Brain microvascular endothelial cell (primary cell): ENCODE measurements around the gene PTPN3.
"Not testable (repeated sequence)": the region's sequence is repeated elsewhere in the genome, so short reads cannot be mapped to it uniquely, and the experiment has no call there.

ENCODE experiments used
- DNase-seq: peaks from one replicate; pipeline ENCODE4 v3.0.0-alpha.2; 2020
- H3K27ac ChIP-seq: fragments of 250-450 bp; sonication (Bioruptor Pico); 2 replicates; pipeline ENCODE4 v1.5.1; 2020; ENCODE audit warnings: mild to moderate bottlenecking, moderate library complexity
- H3K27me3 ChIP-seq: fragments of 250-450 bp; sonication (Bioruptor Pico); replicated peaks from 2 replicates; pipeline ENCODE4 v1.5.1; 2020; ENCODE audit warnings: mild to moderate bottlenecking
- H3K36me3 ChIP-seq: fragments of 250-450 bp; sonication (Bioruptor Pico); replicated peaks from 2 replicates; pipeline ENCODE4 v1.5.1; 2020; ENCODE audit warnings: mild to moderate bottlenecking
- H3K4me3 ChIP-seq: 2 replicates; pipeline ENCODE4 v1.5.1; 2011; ENCODE audit warnings: low read depth, mild to moderate bottlenecking, control low read depth, low read length, moderate library complexity
- in situ Hi-C: cut with HindIII; loops from 2 replicates; pipeline ENCODE4 v1.10.0; 2017; ENCODE audit warnings: low sequenced_read_pairs, low pct_ligation_motif_present
- TF ChIP-seq, protein P1 (sequence below): IDR thresholded peaks from 2 replicates; pipeline ENCODE4 v1.5.1; 2011; ENCODE audit warnings: low read depth, mild to moderate bottlenecking, moderate library complexity, low read length, control low read depth, inconsistent platforms; ENCODE audit errors: missing control alignments

PTPN3 gene

DNA sequence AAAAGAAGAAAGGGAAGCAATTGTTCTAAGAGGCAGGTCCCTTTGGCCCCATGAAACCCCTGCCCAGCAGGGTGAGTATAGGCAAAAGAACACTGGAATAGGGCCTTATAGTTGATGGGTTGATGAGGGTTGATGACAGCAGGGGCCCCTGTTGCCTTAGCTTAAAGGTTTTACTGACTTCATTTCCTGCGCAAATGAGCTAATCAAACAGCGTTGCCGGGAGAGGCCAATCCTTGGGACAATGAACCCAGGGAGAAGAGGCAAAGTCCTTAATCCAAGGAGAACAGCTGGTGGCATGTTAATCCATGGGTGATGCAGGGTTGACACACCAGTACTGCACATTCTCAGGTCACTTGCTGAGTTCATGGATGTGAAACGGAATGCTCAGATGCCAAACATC, 155.2 kb downstream of the PTPN3 start:
- TF ChIP-seq, protein P1, sequence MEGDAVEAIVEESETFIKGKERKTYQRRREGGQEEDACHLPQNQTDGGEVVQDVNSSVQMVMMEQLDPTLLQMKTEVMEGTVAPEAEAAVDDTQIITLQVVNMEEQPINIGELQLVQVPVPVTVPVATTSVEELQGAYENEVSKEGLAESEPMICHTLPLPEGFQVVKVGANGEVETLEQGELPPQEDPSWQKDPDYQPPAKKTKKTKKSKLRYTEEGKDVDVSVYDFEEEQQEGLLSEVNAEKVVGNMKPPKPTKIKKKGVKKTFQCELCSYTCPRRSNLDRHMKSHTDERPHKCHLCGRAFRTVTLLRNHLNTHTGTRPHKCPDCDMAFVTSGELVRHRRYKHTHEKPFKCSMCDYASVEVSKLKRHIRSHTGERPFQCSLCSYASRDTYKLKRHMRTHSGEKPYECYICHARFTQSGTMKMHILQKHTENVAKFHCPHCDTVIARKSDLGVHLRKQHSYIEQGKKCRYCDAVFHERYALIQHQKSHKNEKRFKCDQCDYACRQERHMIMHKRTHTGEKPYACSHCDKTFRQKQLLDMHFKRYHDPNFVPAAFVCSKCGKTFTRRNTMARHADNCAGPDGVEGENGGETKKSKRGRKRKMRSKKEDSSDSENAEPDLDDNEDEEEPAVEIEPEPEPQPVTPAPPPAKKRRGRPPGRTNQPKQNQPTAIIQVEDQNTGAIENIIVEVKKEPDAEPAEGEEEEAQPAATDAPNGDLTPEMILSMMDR = no peak
- no peaks in the 10 kb centered on the region for H3K27me3 ChIP-seq
- H3K36me3 ChIP-seq = no peaks in the 10 kb centered on the region
- in situ Hi-C loops = no loop called here
- no peak overlapping the region for H3K4me3 ChIP-seq
- no peak overlapping the region for H3K27ac ChIP-seq
- DNase-seq = no peak

DNA sequence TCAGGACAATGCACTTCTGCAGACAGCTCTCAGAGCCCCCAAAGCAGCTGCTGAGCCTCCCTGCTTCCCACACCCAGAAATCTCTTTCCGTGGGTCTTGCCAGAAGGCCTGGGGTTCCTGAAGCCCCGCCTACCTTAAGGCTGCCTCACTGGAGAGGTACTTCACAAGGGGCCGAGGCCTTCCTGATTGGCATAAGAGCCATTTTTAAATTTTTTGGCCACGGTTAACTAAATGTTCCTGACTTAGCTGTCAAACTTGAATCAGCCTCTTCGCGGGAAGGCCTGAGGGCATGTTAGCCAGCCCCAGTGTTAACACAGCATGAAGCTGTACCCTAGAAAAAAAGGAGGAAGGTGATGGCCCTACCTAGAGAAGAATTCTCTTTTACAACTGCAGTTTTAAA, 156.5 kb downstream of the PTPN3 start:
- in situ Hi-C loops = no loop called here
- H3K4me3 ChIP-seq = no peak overlapping the region
- H3K36me3 ChIP-seq = no peaks in the 10 kb centered on the region
- H3K27me3 ChIP-seq = peaks cover 2% of the 10 kb centered on the region
- TF ChIP-seq, protein P1 = no peak
- no peak for DNase-seq
- H3K27ac ChIP-seq = no peak overlapping the region

DNA sequence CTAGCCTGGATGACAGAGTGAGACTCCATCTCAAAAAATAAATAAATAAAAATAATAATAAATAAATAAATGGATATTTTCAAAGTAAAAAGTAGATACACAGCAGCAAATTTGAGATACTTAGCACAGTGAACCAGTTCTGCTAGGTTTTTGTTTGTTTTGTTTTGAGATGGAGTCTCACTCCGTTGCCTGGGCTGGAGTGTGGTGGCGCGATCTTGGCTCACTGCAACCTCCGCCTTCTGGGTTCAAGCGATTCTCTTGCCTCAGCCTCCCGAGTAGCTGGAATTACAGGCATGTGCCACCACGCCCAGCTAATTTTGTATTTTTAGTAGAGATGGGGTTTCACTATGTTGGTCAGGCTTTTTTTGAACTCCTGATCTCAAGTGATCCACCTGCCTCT, 157.1 kb downstream of the PTPN3 start:
- H3K36me3 ChIP-seq, H3K4me3 ChIP-seq, H3K27ac ChIP-seq, H3K27me3 ChIP-seq, in situ Hi-C loops, DNase-seq: not testable (repeated sequence)

DNA sequence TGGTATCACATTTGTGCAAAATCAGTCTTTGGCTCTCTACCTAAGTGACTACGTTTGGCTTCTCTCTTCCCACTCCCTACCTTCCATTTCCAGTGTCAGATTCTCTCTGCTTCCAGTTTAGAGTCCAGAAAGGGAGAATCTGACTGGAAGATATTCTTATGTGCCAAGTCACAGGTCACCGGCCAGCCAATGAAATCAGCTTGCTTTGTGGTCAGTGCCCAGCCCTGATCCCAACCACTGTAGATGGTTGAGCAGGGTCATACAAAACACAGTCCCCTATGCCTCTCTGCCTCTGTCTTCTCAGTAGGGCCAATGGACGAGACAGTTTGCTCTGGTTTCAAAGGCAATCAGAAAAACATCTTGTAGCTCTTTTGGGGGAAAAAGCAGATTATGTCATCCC, 161.7 kb downstream of the PTPN3 start:
- no peak overlapping the region for H3K27ac ChIP-seq
- H3K27me3 ChIP-seq = peaks cover 2% of the 10 kb centered on the region
- H3K4me3 ChIP-seq = no peak overlapping the region
- TF ChIP-seq, protein P1 = no peak
- no peak for DNase-seq
- no peaks in the 10 kb centered on the region for H3K36me3 ChIP-seq
- in situ Hi-C loops = no loop called here

DNA sequence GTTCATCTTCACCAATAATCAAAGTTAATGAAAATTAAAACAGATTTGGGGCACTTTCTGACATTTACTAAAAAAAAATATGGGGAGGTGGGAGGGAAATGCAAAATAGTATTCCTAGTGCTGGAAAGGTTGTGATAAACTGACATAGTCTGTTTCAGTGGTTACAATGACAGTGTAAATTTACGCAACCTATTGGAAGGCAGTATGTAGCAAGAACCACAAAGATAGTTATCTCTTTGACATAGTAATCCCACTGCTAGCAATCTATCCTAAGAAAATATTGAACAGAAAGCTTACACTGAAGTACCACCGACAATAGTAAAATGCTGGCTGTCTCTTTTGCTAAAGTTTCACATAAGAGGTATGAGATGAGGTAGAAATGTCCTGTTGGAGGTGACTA, 162.2 kb downstream of the PTPN3 start:
- H3K36me3 ChIP-seq = no peaks in the 10 kb centered on the region
- no peak overlapping the region for H3K27ac ChIP-seq
- no peak overlapping the region for H3K4me3 ChIP-seq
- no peak for DNase-seq
- peaks cover 2% of the 10 kb centered on the region for H3K27me3 ChIP-seq
- TF ChIP-seq, protein P1 = no peak
- in situ Hi-C loops = no loop called here

DNA sequence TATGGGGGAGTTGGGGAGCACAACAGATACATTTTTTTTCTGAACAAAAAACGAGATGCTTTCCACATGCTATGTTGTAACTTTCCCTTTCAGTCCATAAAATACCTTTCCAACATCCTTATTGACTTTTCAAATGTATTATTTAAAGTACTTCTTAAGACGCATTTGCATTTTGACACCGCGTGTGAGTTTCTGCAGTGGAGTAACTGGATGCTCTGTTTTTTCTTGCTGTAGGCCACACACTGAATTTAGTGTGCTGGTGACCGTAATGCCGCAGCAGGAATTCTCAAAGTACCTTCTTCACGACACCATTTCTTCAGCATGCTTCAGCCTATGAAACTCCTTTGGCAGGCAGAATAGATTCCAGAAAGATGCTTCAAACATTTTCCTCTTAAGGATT, 163.0 kb downstream of the PTPN3 start:
- H3K27me3 ChIP-seq = peaks cover 2% of the 10 kb centered on the region
- in situ Hi-C loops = no loop called here
- no peak overlapping the region for H3K4me3 ChIP-seq
- H3K27ac ChIP-seq = no peak overlapping the region
- TF ChIP-seq, protein P1 = no peak
- no peaks in the 10 kb centered on the region for H3K36me3 ChIP-seq
- no peak for DNase-seq
